WI38 (cell line): ENCODE results near the gene DCUN1D3.

Experiments used
- H3K4me3 ChIP-seq: 2 replicates; pipeline ENCODE4 v1.5.1; 2011; ENCODE audit warnings: low read depth, mild to moderate bottlenecking, control low read depth, low read length
- CTCF ChIP-seq: IDR thresholded peaks from 2 replicates; pipeline ENCODE4 v1.5.1; 2012; ENCODE audit warnings: low read depth, mild to moderate bottlenecking, control low read depth, low read length

Gene DCUN1D3

GRCh38 chr16:20860361-20860760 lies 39.8 kb downstream of the DCUN1D3 start:
- TF ChIP-seq CTCF: no peak
- no peak overlapping the region for H3K4me3 ChIP-seq

GRCh38 chr16:20859699-20860098 lies 40.5 kb downstream of the DCUN1D3 start:
- no peak for TF ChIP-seq CTCF
- H3K4me3 ChIP-seq: no peak overlapping the region

DNA sequence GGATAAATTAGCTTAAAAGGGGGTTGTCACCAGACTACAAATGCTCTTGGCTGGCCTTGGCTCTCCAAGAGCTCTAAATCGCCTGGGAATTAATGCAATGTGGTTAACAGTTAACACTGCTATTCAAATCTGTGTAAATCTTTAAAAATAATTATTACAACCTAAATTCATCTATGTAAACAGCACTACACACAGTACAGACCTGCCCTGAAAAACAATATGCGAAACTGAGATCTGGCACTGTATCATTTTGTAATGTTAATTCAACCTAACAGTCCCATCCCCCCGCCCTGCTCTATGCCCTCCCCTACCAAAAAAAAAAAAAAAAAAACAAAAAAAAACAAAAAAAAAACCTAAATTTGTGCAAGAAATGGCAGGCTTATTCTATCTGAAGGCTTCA lies 40.9 kb downstream of the DCUN1D3 start:
- H3K4me3 ChIP-seq: no peak overlapping the region
- TF ChIP-seq CTCF: no peak

DNA sequence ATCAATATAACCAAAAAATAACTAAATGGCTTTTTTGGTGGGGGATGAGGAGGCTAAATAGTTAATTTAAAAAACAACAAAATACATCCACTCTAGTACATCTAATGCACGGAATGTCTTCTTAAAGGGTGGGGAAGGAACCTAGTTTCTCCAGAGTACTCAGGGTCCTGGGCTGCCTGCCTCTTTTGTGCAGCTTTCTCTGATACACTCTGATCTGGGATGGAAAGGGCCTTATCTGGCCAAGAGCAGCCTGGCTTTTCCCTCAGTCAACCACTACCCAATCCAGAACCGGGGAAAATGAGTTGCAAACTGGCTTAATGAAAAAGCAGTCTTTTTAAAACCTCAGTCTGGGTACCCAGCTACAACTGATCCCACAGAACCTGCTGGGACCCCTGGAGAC lies 42.9 kb downstream of the DCUN1D3 start:
- H3K4me3 ChIP-seq: no peak overlapping the region
- TF ChIP-seq CTCF: no peak

- H3K4me3 ChIP-seq: no peak overlapping the region
- TF ChIP-seq CTCF: no peak
Observed at GRCh38 chr16:20854963-20855362, 45.2 kb downstream of the DCUN1D3 start.

DNA sequence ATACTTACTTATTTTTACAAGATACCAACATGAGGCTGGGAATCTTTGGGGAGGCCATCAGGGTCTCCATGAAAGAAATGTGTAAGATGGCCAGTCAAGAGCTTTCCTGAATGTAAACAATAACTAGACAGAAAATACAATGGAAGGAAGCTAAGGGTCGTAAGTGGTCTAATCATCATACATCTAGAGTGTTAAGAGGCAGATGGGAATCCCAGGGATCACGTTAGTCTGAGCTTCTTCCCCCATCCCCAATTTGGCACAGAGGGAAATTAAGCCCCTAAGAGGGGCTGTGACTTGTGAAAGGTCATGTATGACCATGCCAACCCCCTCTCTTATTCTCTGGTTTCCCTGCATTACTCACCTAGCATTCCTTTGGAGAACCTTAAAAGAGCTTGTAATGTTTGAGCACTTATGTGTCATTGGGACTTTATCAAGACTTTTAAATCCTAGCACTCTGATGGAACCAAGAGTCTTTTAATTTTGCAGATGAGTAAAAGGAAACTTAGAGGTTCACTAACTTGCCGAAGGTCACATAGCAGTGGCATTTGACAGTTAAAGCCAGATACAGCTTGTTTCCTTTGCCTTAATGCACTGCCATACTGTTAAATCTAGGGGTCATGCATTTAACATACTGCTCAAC lies 46.1 kb downstream of the DCUN1D3 start:
- no peak overlapping the region for H3K4me3 ChIP-seq
- no peak for TF ChIP-seq CTCF

DNA sequence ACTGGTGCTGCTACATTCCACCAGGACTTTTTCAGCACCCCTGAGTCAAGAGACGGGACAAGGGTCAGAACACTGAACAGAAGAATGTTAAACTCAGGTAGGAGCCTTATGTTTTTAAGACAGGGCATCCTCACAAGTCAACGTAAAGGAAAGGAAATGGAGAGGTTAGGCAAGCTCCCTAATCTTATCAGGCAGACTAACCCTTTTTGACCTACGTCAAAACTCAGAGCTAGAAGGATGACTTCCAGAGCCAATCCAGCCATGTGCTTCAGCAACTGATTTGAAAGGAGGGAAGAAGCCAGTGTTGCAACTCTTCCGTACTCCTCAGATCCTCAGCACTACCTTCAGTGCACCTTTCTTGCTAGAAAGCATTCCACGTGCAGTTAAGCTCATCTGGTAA lies 47.0 kb downstream of the DCUN1D3 start:
- no peak overlapping the region for H3K4me3 ChIP-seq
- TF ChIP-seq CTCF: no peak
